GM10248 (cell line): ENCODE data around the gene HTR3B.
"Not testable (repeated sequence)": the region's sequence is repeated elsewhere in the genome, so short reads cannot be mapped to it uniquely, and the experiment has no call there.

Experiments
- CTCF ChIA-PET: fragments of 300-600 bp; sonication (Branson Sonifier 250); formaldehyde crosslinking; extraction: SDS; loops from one replicate; lab custom pipeline; 2021; ENCODE audit warnings: antibody characterized with exemption; lab: Yijun Ruan, JAX
- POLR2A ChIA-PET: fragments of 350-650 bp; sonication (Branson Sonifier 250); formaldehyde crosslinking; extraction: SDS; loops from one replicate; lab custom pipeline; 2020; ENCODE audit warnings: antibody characterized with exemption; lab: Yijun Ruan, JAX
- DNase-seq: peaks from one replicate; pipeline ENCODE4 v3.0.0; 2012; ENCODE audit errors: extremely low spot score
- CTCF ChIP-seq: IDR thresholded peaks from 2 replicates; pipeline ENCODE4 v1.5.1; 2012; ENCODE audit warnings: mild to moderate bottlenecking, low read depth; ENCODE audit errors: extremely low read depth, missing control alignments, control extremely low read depth

The HTR3B gene

GRCh38 chr11:113908098-113908497 lies 3.5 kb downstream of the HTR3B start:
- TF ChIP-seq CTCF, result no peak
- CTCF ChIA-PET, result interaction anchor here (1.0 to 2.5 kb wide), 4 partner anchors 7 to 18 kb away, joined by 3 to 13 read pairs (median 4); no protein-coding TSS in a partner anchor
- DNase-seq, result no peak
- POLR2A ChIA-PET, result no interaction called here

- CTCF ChIA-PET, result interaction anchor here (1.1 kb wide), 1 partner anchor 15 kb away, joined by 4 read pairs; no protein-coding TSS in a partner anchor
- POLR2A ChIA-PET, DNase-seq: not testable (repeated sequence)
Measured at GRCh38 chr11:113911491-113911890, 6.9 kb downstream of the HTR3B start.

- POLR2A ChIA-PET, result no interaction called here
- CTCF ChIA-PET, result no interaction called here
- no peak for TF ChIP-seq CTCF
- no peak for DNase-seq
Measured at GRCh38 chr11:113923572-113923971, 19.0 kb downstream of the HTR3B start.

GRCh38 chr11:113926273-113927197 lies 21.9 kb downstream of the HTR3B start:
- CTCF ChIA-PET, result no interaction called here
- POLR2A ChIA-PET, result no interaction called here
- no peak for DNase-seq
- no peak for TF ChIP-seq CTCF

- no peak for DNase-seq
- POLR2A ChIA-PET, result no interaction called here
- CTCF ChIA-PET, result no interaction called here
- no peak for TF ChIP-seq CTCF
Measured at GRCh38 chr11:113928311-113928710, 23.7 kb downstream of the HTR3B start.

- DNase-seq, result no peak
- CTCF ChIA-PET, result no interaction called here
- TF ChIP-seq CTCF, result no peak
- POLR2A ChIA-PET, result no interaction called here
Measured at GRCh38 chr11:113932788-113933187, 28.2 kb downstream of the HTR3B start.

- POLR2A ChIA-PET, DNase-seq, CTCF ChIA-PET: not testable (repeated sequence)
Measured at GRCh38 chr11:113934193-113934592, 29.6 kb downstream of the HTR3B start.

- CTCF ChIA-PET, result no interaction called here
- no peak for TF ChIP-seq CTCF
- POLR2A ChIA-PET, result no interaction called here
- DNase-seq, result no peak
Measured at GRCh38 chr11:113934761-113935160, 30.2 kb downstream of the HTR3B start.
